Right cardiac atrium (tissue), 5 donors: ENCODE data around the gene JMJD7. TPM values are rescaled to one million over a fixed set of nuclear protein-coding genes. Genes with fewer than 3 reads are reported as not detected.

Experiments
- ATAC-seq, 2 donors: fragments of 200-7000 bp; cut with Tn5 transposase; one replicate each; pipeline versions ENCODE4 v1.8.0 to v1.9.1; 2020; ENCODE audit warnings: moderate library complexity in 2 of 2, mild to moderate bottlenecking in 1 of 2
- DNase-seq, 3 donors: peaks; one replicate each; pipeline ENCODE4 v3.0.0-alpha.2; 2020
- H3K27ac ChIP-seq: one replicate; pipeline ENCODE4 v1.5.1; 2013; ENCODE audit warnings: mild to moderate bottlenecking, low read length, control low read depth, moderate library complexity
- H3K27me3 ChIP-seq: one replicate; pipeline ENCODE4 v1.6.1; 2013; ENCODE audit not compliant: control insufficient read depth, insufficient read depth
- H3K4me1 ChIP-seq: one replicate; pipeline ENCODE4 v1.6.1; 2013; ENCODE audit warnings: low read length; ENCODE audit not compliant: control insufficient read depth, insufficient read depth
- H3K4me3 ChIP-seq: one replicate; pipeline ENCODE4 v1.5.1; 2013; ENCODE audit warnings: low read length, control low read depth
- H3K9me3 ChIP-seq: one replicate; pipeline ENCODE4 v1.6.1; 2013; ENCODE audit warnings: low read length; ENCODE audit not compliant: control insufficient read depth
- WGBS: extraction: QIAGEN DNeasy Blood & Tissue Kit; methylation state at CpG from one replicate; pipeline ENCODE4 v1.1.7; 2013; 5-methylcytosine and 5-hydroxymethylcytosine counted together
- intact Hi-C, 4 donors: fragments of 100-400 bp; cut with DNase I; formaldehyde crosslinking; loops; one replicate each; pipeline versions ENCODE4 v1.11.0 to v1.14.0; 2022 to 2023
- polyA plus RNA-seq: library from polyadenylated mRNA; stranded (reverse); fragments of 200-250 nt; gene quantifications from one replicate; pipeline ENCODE4 v1.2.3, GENCODE V29; 2013
- total RNA-seq, 4 donors: library from RNA; stranded (reverse); fragmentation: NEBNext Ultra II Directional; extraction: Animal tissue kit (Norgen Biotek cat#: 25700); gene quantifications; one replicate each; pipeline ENCODE4 v1.2.1, GENCODE V29; 2021
- donor health status: healthy with polysubstance abuse.
- donor health status: DM: no; HTN: yes; CAD: no.
- donor health status: DM: no; HTN: no; CAD: no.
- donor health status: DM: no; HTN: yes; CAD: no; lungs with severe emphysema.
- donor health status: DM: yes; HTN: yes; CAD: no.

JMJD7 gene
- total and polyA plus RNA-seq, 5 donors = 8.5 to 17.2 (median 16.5) TPM

- intact Hi-C loops = no loop called here
- Histone ChIP-seq H3K27me3 (no peaks in the 10 kb centered on the region), H3K9me3 (no peaks in the 10 kb centered on the region), H3K4me1 (no peaks in the 10 kb centered on the region), H3K27ac (no peak overlapping the region), H3K4me3 (no peak overlapping the region)
- ATAC-seq = no peak
- WGBS = 90% methylated on average over 10 of the region's 10 CpGs
- peak in 1 of 3 donors; percentile 52 for DNase-seq
These were observed 51.5 kb downstream of the JMJD7 start for GRCh38 chr15:41879321-41879845.

- WGBS = 95% methylated on average over 10 of the region's 10 CpGs
- intact Hi-C loops = no loop called here
- Histone ChIP-seq H3K27me3 (no peaks in the 10 kb centered on the region), H3K9me3 (no peaks in the 10 kb centered on the region), H3K4me1 (no peaks in the 10 kb centered on the region), H3K27ac (no peak overlapping the region), H3K4me3 (no peak overlapping the region)
- DNase-seq = peak in 1 of 3 donors; percentile 17
- no peak for ATAC-seq
These were observed 52.4 kb downstream of the JMJD7 start for GRCh38 chr15:41880156-41880877.

GRCh38 chr15:41881086-41881485, 53.2 kb downstream of the JMJD7 start:
- 92% methylated on average over 8 of the region's 8 CpGs for WGBS
- no peak overlapping the region for H3K27ac ChIP-seq
- ATAC-seq = no peak
- DNase-seq = no peak
- no peak overlapping the region for H3K4me3 ChIP-seq
- intact Hi-C loops = no loop called here
- H3K4me1 ChIP-seq = no peaks in the 10 kb centered on the region
- no peaks in the 10 kb centered on the region for H3K9me3 ChIP-seq
- H3K27me3 ChIP-seq = no peaks in the 10 kb centered on the region

DNA sequence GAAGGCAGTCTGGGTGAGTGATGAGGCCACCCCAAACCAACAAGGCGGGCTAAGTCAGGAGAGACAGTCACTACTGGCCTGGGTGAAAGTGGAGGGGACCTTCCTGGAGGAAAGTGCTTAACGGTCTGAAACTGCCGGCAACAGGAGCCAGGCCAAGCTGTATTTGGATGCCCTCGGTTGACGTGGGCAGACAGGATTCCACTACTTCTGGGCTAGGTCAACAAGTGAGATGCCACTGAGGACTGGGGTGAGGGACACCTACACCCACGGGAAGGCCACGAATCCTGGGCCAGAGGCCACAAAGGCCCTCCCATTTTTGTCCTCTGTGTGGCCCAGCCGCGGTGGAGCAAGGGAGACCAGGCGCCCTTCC, 53.6 kb downstream of the JMJD7 start:
- no peak overlapping the region for H3K4me3 ChIP-seq
- no peaks in the 10 kb centered on the region for H3K9me3 ChIP-seq
- 36% methylated on average over 10 of the region's 10 CpGs for WGBS
- no peaks in the 10 kb centered on the region for H3K4me1 ChIP-seq
- intact Hi-C loops = no loop called here
- H3K27ac ChIP-seq = peak overlapping the region; percentile 5
- ATAC-seq (no peak), DNase-seq (no peak)
- H3K27me3 ChIP-seq = no peaks in the 10 kb centered on the region

DNA sequence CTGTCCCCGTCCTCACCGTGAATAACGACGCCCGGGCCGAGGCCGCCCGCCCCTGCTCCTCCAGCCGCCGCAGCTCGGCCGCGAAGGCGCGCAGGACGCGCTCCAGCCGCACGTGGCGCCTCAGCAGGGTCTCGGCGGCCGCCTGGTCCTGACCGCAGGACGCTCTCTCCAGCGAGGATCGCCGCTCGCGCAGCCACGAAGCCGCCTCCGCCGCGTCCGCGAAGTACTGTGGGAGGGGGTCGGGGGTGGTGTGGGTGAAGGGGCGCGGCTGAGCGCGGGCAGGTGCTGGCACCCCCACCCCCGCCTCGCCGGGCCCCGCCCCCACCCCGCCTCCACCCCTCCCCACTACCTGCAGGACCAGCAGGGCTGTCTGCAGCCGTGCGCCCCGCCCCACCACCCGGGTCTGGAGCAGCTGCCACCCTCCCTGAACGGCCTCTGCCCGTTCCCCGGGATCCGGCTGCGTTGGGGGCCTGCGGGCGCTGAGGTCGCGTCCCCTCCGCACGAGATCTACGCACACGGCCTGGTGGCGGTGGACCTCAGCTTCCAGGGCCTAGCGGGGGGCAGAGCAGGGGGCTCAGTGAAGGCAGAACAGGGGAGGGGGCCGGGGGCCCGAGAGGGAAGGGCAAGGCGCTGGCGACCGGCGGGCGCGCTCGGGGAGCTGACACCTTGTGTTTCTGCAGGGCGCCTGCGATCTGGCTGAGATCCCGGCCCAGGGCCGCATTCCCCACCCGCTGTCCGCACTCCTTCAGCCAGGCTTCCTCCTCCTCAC, 54.2 kb downstream of the JMJD7 start:
- peak; percentile 42 to 44 for ATAC-seq
- 11% methylated on average over 81 of the region's 81 CpGs for WGBS
- H3K27ac ChIP-seq = peak overlapping the region; percentile 38

DNA sequence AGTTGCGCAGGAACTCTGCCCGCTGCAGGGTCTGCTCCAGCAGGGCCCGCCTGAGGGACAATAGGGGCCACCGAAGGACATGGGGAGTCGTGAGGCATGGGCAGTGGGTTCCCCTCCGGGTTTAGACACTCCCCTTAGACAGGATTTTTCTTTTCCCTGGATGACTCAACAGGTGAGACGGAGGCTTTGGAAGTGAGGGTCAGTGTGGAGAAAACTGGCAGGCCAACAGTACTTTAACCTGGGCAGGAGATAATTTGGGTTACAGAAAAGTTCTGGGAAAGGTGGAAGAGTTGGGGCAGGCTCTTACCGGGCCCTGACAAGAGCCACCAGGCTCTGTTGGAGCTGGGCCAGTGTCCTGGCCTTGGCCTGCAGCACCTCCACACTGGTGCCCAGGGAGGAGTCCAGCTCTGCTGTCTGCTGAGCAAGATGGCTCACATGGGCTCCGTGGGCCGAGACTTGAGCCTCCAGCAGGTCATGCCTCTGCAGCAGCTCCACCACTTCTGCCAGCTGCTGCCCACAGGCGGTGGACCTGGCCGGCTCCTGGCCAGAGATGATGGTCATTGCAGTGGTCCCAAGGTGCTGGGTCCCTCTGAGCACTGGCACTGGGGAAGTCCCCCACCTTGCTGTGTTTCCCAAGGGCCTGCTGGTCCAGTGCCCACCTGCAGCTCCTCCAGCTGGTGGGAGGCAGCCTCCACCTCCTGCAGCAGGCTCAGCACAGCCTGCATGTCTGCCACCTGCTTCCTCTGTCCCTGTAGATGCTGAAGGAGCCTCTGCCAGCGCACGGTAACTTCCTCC, 55.0 kb downstream of the JMJD7 start:
- peak in 1 of 3 donors; percentile 49 for DNase-seq
- 52% methylated on average over 14 of the region's 14 CpGs for WGBS
- H3K4me3 ChIP-seq = no peak overlapping the region
- H3K9me3 ChIP-seq = no peaks in the 10 kb centered on the region
- H3K27ac ChIP-seq = peak overlapping the region; percentile 38
- ATAC-seq = no peak
- no peaks in the 10 kb centered on the region for H3K27me3 ChIP-seq
- intact Hi-C loops = no loop called here
- H3K4me1 ChIP-seq = no peaks in the 10 kb centered on the region

More for the DNA sequence above, 54.2 kb downstream of the JMJD7 start:
- Histone ChIP-seq H3K9me3 (no peaks in the 10 kb centered on the region), H3K27me3 (no peaks in the 10 kb centered on the region), H3K4me1 (no peaks in the 10 kb centered on the region), H3K4me3 (peak overlapping the region; percentile 31)
- peak in 2 of 3 donors; percentile 78 to 83 for DNase-seq
- intact Hi-C loops = no loop called here

DNA sequence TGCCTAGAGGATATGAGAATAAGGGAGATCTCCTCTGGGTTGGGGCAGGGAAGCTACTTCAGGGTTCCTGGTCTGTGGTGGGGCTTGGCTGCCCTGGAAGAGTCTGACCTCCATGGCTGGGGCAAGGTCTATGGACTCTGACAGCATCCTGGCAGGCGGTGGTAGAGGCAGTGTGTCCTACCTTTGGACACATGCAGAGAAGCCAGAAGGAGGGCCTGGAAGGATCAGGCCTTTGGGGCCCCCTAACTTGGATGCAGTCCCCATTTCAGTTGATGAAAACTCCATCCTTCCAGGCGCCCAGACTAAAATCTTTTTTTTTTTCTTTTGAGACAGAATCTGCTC, 55.6 kb downstream of the JMJD7 start:
- Histone ChIP-seq H3K9me3 (no peaks in the 10 kb centered on the region), H3K27ac (no peak overlapping the region), H3K27me3 (no peaks in the 10 kb centered on the region), H3K4me1 (no peaks in the 10 kb centered on the region), H3K4me3 (no peak overlapping the region)
- intact Hi-C loops = no loop called here
- ATAC-seq (no peak), DNase-seq (peak in 1 of 3 donors; percentile 2)
- WGBS = 92% methylated on average over 2 of the region's 2 CpGs

DNA sequence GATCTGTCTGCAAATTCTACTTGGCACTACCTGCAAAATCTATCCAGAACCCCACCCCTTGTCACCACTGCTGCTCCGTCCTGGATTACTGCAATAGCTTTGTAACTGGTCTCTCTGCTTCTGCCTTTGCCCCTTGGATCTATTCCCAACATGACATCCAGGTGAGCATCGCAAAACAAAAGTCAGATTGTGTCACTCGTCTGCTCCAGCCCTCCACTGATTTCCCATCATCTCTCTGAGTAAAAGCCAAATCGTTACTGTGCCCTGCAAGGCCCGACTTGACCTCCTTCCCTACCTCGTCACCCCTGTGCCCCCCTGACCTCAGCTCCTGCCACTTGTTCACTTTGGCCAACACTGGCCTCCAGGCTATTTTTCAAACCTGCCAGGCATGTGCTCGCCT, 56.6 kb downstream of the JMJD7 start:
- Histone ChIP-seq H3K9me3 (no peaks in the 10 kb centered on the region), H3K27me3 (no peaks in the 10 kb centered on the region), H3K4me3 (no peak overlapping the region), H3K27ac (no peak overlapping the region), H3K4me1 (no peaks in the 10 kb centered on the region)
- no peak for DNase-seq
- no peak for ATAC-seq
- intact Hi-C loops = no loop called here
- 87% methylated on average over 7 of the region's 7 CpGs for WGBS

DNA sequence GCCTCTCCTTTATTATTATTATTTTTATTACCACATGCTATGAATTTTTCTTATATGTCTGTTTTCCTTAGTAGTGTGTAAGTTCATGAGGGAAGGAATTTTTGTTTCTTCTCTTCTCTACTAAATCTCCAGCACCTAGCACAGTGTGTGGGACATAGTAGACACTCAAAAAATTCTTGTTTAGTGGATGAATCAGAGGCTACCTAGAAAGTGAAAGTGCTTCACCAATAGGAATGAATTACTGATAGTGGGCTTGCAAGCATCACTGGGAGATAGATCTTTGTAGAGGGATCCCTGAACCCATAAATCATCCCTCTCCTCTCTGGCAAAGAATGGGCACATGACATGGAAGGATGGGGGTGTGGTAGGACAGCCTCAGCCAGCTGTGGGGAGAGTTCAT, 57.4 kb downstream of the JMJD7 start:
- no peaks in the 10 kb centered on the region for H3K9me3 ChIP-seq
- ATAC-seq (no peak), DNase-seq (no peak)
- no peak overlapping the region for H3K4me3 ChIP-seq
- no peak overlapping the region for H3K27ac ChIP-seq
- intact Hi-C loops = no loop called here
- no peaks in the 10 kb centered on the region for H3K4me1 ChIP-seq
- H3K27me3 ChIP-seq = no peaks in the 10 kb centered on the region

GRCh38 chr15:41885841-41886240, 57.9 kb downstream of the JMJD7 start:
- ATAC-seq (no peak), DNase-seq (no peak)
- H3K4me1 ChIP-seq = no peaks in the 10 kb centered on the region
- H3K27me3 ChIP-seq = no peaks in the 10 kb centered on the region
- 95% methylated on average over 14 of the region's 14 CpGs for WGBS
- H3K27ac ChIP-seq = no peak overlapping the region
- H3K9me3 ChIP-seq = no peaks in the 10 kb centered on the region
- no peak overlapping the region for H3K4me3 ChIP-seq
- intact Hi-C loops = no loop called here

DNA sequence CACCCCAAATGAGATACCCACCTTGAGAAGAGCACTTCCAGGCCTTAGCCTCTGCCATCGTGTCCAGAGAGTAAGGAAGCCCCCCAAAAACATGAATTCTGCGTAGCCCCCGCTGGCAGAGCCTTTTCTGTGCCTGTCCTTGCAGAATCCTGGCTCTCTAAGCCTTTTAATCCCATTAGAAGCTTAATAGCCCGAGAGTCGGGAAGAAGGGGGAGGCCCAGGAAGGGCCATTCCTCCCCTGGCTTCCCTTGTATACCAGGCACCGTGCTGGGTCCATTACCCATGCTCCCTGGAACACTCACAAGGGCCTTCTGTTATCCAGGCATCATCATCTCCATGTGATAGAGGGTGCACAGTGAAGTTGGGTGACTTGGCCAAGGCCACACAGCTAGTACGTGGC, 58.8 kb downstream of the JMJD7 start:
- H3K4me1 ChIP-seq = no peaks in the 10 kb centered on the region
- no peak for DNase-seq
- no peaks in the 10 kb centered on the region for H3K9me3 ChIP-seq
- ATAC-seq = no peak
- H3K27me3 ChIP-seq = no peaks in the 10 kb centered on the region
- 93% methylated on average over 7 of the region's 7 CpGs for WGBS
- intact Hi-C loops = no loop called here
- H3K27ac ChIP-seq = no peak overlapping the region
- no peak overlapping the region for H3K4me3 ChIP-seq
